Subcutaneous abdominal adipose tissue (tissue), 5 donors: ENCODE data around the gene CPM.
"Not testable (repeated sequence)": the region's sequence is repeated elsewhere in the genome, so short reads cannot be mapped to it uniquely, and the experiment has no call there.

Experiments
- H3K27ac ChIP-seq: one replicate; pipeline ENCODE4 v1.7.0; 2013; ENCODE audit warnings: low read depth, mild to moderate bottlenecking, inconsistent platforms, low read length, moderate library complexity
- H3K27me3 ChIP-seq, 5 donors: one replicate each; pipeline ENCODE4 v1.7.0; 2013; ENCODE audit warnings: low read length in 5 of 5, inconsistent platforms in 1 of 5; ENCODE audit not compliant: control insufficient read depth in 5 of 5, insufficient read depth in 4 of 5
- H3K36me3 ChIP-seq, 5 donors: one replicate each; pipeline ENCODE4 v1.7.0; 2013; ENCODE audit warnings: low read length in 5 of 5; ENCODE audit not compliant: control insufficient read depth in 5 of 5, insufficient read depth in 5 of 5
- H3K4me1 ChIP-seq, 5 donors: one replicate each; pipeline ENCODE4 v1.7.0; 2013; ENCODE audit warnings: low read length in 5 of 5, mild to moderate bottlenecking in 3 of 5, moderate library complexity in 1 of 5; ENCODE audit not compliant: control insufficient read depth in 5 of 5, insufficient read depth in 5 of 5
- H3K4me3 ChIP-seq, 5 donors: one replicate each; pipeline ENCODE4 v1.7.0; 2013; ENCODE audit warnings: low read length in 5 of 5, low read depth in 1 of 5
- H3K9ac ChIP-seq, 5 donors: one replicate each; pipeline ENCODE4 v1.7.0; 2013; ENCODE audit warnings: low read length in 5 of 5, mild to moderate bottlenecking in 4 of 5, moderate library complexity in 3 of 5
- H3K9me3 ChIP-seq, 5 donors: one replicate each; pipeline ENCODE4 v1.7.0; 2013; ENCODE audit warnings: low read length in 5 of 5; ENCODE audit not compliant: control insufficient read depth in 5 of 5
- donor health status: healthy.
- donor health status: healthy.
- donor health status: healthy.
- donor health status: healthy.
- donor health status: healthy.

The CPM gene

DNA sequence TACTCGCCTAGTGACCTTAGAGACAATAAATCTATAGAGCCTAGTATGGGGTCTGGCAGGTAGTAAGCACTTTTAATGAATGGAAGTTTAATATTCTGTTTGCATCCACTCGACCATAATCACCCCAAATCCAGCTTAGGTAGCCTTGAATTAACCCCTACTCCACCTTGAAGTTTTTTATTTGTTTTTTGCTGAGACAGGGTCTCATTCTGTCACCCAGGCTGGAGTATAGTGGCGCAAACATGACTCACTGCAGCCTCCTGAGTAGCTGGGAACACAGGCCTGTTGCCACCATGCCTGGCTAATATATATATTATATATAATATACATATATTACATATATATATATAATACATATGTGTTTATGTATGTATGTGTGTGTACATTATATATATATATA is 86.2 kb downstream of the CPM start:
- no peak overlapping the region for H3K9ac ChIP-seq

DNA sequence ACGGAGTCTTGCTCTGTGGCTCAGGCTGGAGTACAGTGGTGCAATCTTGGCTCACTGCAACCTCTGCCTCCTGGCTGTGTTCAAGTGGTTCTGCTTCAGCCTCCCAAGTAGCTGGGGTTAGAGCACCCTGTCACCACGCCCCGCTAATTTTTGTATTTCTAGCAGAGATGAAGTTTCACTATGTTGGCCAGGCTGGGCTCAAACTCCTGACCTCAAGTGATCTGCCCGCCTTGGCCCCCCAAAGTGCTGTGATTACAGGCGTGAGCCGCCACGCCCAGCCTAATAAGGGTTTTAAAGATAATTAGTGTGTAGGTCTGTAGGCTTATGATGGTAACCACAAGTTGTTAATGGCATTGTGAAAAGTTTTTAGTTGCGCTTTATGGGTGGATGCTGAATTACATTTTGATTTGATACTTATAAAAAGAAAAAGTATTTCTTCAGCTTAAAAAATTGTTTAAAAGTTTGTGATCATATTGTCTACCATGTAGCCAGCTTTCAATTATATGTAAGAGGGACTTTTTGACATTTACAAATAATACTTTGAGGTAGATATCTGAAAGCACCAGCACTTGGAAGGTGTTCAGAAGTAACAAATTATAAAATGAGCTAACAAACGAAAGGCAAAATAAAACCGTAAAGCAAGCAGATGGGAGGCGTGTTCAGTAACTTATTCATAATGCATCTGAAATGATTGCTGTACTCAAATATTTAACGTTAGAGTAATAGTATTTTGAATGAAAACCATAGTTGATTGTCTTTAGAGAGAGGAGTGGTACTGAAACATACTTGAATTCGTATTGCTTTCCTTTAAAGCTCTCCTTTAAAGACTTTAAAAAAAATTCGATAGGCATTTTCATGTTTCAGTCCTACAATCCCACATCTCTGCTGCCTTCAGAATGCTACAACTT is 87.9 kb downstream of the CPM start:
- H3K9me3 ChIP-seq = no peaks in the 10 kb centered on the region
- no peak overlapping the region for H3K4me3 ChIP-seq
- H3K4me1 ChIP-seq = no peaks in the 10 kb centered on the region
- peaks cover 8 to 21% (median 11%) of the 10 kb centered on the region in 5 donors for H3K36me3 ChIP-seq
- no peak overlapping the region for H3K27ac ChIP-seq
- H3K27me3 ChIP-seq = no peaks in the 10 kb centered on the region
- H3K9ac ChIP-seq = no peak overlapping the region

More for the DNA sequence above, 86.2 kb downstream of the CPM start:
- H3K9me3 ChIP-seq = no peaks in the 10 kb centered on the region
- no peak overlapping the region for H3K27ac ChIP-seq
- H3K4me1 ChIP-seq = no peaks in the 10 kb centered on the region
- H3K27me3 ChIP-seq = no peaks in the 10 kb centered on the region
- H3K4me3 ChIP-seq = no peak overlapping the region
- H3K36me3 ChIP-seq = peaks cover 3 to 7% (median 4%) of the 10 kb centered on the region in 5 donors

DNA sequence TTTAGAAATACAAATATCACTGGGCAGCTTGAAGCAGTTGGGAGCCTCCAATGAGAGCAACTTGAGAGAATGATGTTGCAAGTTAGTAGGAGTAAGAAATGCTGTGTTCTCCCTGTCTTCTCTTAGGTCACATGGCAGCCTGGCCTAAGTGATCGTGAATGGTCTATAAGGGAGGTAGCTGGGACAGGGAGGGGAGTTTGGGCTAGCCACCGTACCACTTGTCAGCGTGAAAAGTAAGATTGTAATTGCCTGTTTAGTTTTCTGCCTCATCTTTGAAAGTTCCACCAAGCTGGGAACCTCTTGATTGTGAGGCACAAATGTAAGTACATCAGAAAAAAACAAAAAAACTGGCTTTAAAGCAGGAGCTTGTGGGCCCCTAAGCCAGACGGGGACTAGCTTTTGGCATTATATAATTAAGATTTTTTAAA is 88.6 kb downstream of the CPM start:
- Histone ChIP-seq H3K27ac (no peak overlapping the region), H3K9me3 (no peaks in the 10 kb centered on the region), H3K9ac (no peak overlapping the region), H3K4me1 (no peaks in the 10 kb centered on the region), H3K36me3 (peaks cover 12 to 28% (median 17%) of the 10 kb centered on the region in 5 donors), H3K4me3 (no peak overlapping the region), H3K27me3 (no peaks in the 10 kb centered on the region)

DNA sequence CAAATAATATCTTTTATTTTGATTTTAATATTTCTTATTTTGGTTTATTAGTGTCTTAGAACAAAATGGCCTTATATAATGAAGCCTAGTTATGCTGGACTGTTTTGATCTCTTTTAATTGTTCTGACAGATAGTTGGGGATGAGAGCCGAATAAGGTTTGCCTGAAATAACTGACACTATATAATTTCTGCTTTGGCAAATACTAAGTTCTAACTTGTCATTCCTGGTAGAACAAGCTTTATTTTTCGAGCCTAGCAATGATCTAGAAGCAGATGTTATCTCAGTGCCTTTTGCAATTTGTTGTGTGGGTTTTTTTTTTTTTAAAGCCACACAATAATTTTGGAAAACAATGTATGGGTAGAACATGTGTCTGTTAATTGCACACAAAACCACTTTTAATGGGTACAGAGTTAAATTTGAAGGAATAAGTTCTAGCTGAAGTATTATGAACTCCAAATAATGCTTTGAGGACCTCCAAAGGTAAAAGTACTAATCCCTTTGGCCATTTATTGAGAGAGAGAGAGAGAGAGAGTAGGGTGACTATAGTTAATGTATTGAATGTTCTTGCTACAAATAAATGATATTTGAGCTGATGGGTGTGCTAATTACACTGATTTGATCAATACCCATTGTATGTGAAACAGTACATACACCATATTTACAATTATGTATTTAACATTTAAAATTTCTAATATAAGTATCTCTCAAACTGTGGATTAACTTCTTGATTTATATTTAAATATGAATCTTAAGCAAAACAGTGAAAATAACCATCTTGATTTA is 90.0 kb downstream of the CPM start:
- no peaks in the 10 kb centered on the region for H3K4me1 ChIP-seq

DNA sequence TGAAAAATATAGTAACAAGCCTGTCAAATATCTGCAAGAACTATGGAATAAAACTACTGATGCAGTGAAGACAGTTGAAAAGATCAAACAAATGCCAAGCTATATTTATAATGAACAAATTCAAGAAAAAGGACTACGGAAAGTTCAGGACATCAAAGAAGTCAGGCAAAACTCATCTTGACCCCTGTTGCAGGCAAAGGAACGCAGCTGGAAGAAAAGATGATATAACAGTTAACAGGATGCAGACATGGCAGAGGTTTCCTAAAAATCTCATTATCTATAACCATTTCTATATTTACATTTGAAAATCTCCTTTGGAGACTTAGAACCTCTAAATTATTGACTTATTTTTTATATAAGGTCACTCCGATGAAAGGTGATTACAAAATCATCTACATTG is 90.8 kb downstream of the CPM start:
- no peaks in the 10 kb centered on the region for H3K27me3 ChIP-seq
- H3K9me3 ChIP-seq = no peaks in the 10 kb centered on the region
- H3K4me3 ChIP-seq = no peak overlapping the region
- H3K36me3 ChIP-seq = peaks cover 28 to 46% (median 30%) of the 10 kb centered on the region in 5 donors
- no peak overlapping the region for H3K27ac ChIP-seq
- no peak overlapping the region for H3K9ac ChIP-seq
- no peaks in the 10 kb centered on the region for H3K4me1 ChIP-seq

More for the DNA sequence above, 90.0 kb downstream of the CPM start:
- no peak overlapping the region for H3K27ac ChIP-seq
- H3K27me3 ChIP-seq = no peaks in the 10 kb centered on the region
- peaks cover 23 to 39% (median 30%) of the 10 kb centered on the region in 5 donors for H3K36me3 ChIP-seq
- no peaks in the 10 kb centered on the region for H3K9me3 ChIP-seq
- H3K9ac ChIP-seq = no peak overlapping the region
- no peak overlapping the region for H3K4me3 ChIP-seq

DNA sequence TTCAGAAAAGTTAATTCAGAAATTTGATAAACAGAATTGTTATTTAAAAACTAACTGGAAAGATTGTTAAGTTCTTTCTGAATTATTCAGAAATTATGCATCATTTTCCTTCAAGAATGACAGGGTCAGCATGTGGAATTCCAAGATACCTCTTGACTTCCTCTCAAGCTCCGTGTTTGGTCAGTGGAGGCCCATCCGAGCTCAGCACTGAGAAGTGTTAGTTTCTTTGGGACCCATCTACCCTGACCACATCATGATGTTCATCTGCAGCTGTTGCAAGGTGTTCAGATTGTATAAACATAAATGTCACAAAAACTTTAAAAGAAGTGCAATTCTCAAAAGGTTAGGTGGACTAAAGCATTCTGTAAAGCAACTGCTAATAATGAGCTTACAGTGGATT is 91.3 kb downstream of the CPM start:
- H3K9ac ChIP-seq = no peak overlapping the region
- H3K27me3 ChIP-seq = no peaks in the 10 kb centered on the region
- H3K4me1 ChIP-seq = no peaks in the 10 kb centered on the region
- H3K9me3 ChIP-seq = no peaks in the 10 kb centered on the region
- H3K4me3 ChIP-seq = no peak overlapping the region
- peaks cover 29 to 49% (median 31%) of the 10 kb centered on the region in 5 donors for H3K36me3 ChIP-seq
- no peak overlapping the region for H3K27ac ChIP-seq

DNA sequence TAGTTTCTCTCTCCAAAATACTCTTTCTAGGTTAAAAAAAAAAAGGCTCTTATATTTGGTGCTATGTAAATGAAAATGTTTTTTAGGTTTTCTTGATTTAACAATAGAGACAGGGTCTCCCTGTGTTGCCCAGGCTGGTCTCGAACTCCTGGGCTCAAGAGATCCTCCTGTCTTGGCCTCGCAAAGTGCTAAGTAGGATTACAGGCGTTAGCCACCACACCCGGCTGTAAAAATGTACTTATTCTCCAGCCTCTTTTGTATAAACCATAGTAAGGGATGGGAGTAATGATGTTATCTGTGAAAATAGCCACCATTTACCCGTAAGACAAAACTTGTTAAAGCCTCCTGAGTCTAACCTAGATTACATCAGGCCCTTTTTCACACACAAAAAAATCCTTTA is 91.8 kb downstream of the CPM start:
- H3K9me3 ChIP-seq, H3K4me3 ChIP-seq, H3K27me3 ChIP-seq, H3K9ac ChIP-seq, H3K4me1 ChIP-seq, H3K27ac ChIP-seq: not testable (repeated sequence)
- H3K36me3 ChIP-seq = peaks cover 29 to 53% (median 34%) of the 10 kb centered on the region in 5 donors

DNA sequence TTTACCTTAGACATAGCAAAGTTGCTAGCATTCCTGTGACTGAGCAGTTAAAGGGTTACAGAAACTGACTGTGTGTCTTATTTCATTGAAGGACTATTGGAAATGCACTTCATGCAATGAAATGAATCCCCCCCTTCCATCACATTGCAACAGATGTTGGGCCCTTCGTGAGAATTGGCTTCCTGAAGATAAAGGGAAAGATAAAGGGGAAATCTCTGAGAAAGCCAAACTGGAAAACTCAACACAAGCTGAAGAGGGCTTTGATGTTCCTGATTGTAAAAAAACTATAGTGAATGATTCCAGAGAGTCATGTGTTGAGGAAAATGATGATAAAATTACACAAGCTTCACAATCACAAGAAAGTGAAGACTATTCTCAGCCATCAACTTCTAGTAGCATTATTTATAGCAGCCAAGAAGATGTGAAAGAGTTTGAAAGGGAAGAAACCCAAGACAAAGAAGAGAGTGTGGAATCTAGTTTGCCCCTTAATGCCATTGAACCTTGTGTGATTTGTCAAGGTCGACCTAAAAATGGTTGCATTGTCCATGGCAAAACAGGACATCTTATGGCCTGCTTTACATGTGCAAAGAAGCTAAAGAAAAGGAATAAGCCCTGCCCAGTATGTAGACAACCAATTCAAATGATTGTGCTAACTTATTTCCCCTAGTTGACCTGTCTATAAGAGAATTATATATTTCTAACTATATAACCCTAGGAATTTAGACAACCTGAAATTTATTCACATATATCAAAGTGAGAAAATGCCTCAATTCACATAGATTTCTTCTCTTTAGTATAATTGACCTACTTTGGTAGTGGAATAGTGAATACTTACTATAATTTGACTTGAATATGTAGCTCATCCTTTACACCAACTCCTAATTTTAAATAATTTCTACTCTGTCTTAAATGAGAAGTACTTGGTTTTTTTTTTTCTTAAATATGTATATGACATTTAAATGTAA is 93.5 kb downstream of the CPM start:
- H3K36me3 ChIP-seq = peaks cover 31 to 58% (median 36%) of the 10 kb centered on the region in 5 donors

DNA sequence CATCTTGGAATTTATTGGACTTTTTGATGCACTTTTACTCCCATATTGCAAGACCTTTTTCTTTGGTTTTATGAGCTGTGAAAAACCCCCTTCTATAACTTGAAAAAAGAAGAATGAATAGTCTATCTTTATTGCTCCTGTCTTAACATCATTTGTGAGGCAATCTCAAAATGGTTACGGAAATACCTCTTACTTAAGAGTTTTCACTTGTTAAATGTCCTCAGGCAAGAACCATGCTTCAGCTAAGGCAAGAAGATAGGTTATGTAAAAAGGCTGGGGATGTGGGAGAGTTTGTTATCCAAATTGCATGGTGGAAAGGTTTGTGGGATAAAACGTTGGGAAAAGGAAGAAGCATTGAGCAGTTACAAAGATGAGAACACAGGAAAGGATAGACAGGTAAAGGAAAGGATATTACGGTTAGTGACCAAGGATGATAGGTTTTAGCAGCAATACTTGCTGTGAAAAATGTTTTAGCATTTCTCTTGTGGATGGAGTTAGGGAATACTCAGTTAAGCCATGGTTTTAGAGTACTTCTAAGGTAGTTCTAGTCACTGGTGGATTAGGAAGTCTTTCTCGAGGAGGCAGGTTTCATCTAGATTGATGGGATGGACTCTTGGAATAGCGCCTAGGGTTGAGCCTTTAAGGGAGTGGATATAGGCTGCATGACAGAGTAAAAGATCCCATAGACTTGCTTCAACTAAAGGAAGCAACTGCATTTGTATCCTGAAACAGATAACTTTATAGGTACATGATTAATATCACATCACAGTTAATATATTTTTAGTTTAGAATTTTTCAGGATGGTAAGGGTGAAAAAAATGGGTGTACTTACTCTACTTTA is 94.7 kb downstream of the CPM start:
- Histone ChIP-seq H3K9ac (no peak overlapping the region), H3K27me3 (no peaks in the 10 kb centered on the region), H3K27ac (peak overlapping the region; percentile 11), H3K9me3 (no peaks in the 10 kb centered on the region), H3K4me3 (no peak overlapping the region), H3K36me3 (peaks cover 29 to 64% (median 36%) of the 10 kb centered on the region in 5 donors), H3K4me1 (peaks cover 0 to 12% (median 9%) of the 10 kb centered on the region in 5 donors)

More for the DNA sequence above, 93.5 kb downstream of the CPM start:
- Histone ChIP-seq H3K4me3 (no peak overlapping the region), H3K4me1 (peaks cover 0 to 12% (median 9%) of the 10 kb centered on the region in 5 donors), H3K9me3 (no peaks in the 10 kb centered on the region), H3K27me3 (no peaks in the 10 kb centered on the region), H3K27ac (no peak overlapping the region), H3K9ac (no peak overlapping the region)
